Muscle of leg (tissue), 11 donors: ENCODE measurements around the gene MAP2K1. TPM values are rescaled to one million over a fixed set of nuclear protein-coding genes. Genes with fewer than 3 reads are reported as not detected.

Experiments used
- DNase-seq: peaks from one replicate; pipeline ENCODE4 v3.0.0; 2013
- H3K27ac ChIP-seq: one replicate; pipeline ENCODE4 v1.5.1; 2013; ENCODE audit warnings: mild to moderate bottlenecking, low read length, control low read depth
- H3K27me3 ChIP-seq: one replicate; pipeline ENCODE4 v1.6.1; 2013; ENCODE audit warnings: low read length; ENCODE audit not compliant: control insufficient read depth, insufficient read depth
- H3K36me3 ChIP-seq: one replicate; pipeline ENCODE4 v1.6.1; 2013; ENCODE audit warnings: low read length; ENCODE audit not compliant: control insufficient read depth, insufficient read depth
- H3K4me1 ChIP-seq: one replicate; pipeline ENCODE4 v1.6.1; 2013; ENCODE audit warnings: low read length; ENCODE audit not compliant: control insufficient read depth, insufficient read depth
- H3K4me3 ChIP-seq: one replicate; pipeline ENCODE4 v1.5.1; 2013; ENCODE audit warnings: low read length, control low read depth
- H3K9me3 ChIP-seq: replicated peaks from 2 replicates; pipeline ENCODE4 v1.6.1; 2013; ENCODE audit warnings: low read depth, low read length; ENCODE audit not compliant: control insufficient read depth
- WGBS: methylation state at CpG from one replicate; pipeline ENCODE4 v1.1.5; 2013; ENCODE audit warnings: missing lambda C conversion rate; ENCODE audit not compliant: insufficient coverage; 5-methylcytosine and 5-hydroxymethylcytosine counted together
- polyA plus RNA-seq, 8 donors: library from polyadenylated mRNA; unstranded; fragments of 120-200 nt; gene quantifications; one replicate each; pipeline versions ENCODE4 v1.2.1 to v1.2.3, GENCODE V29; 2013; ENCODE audit warnings: inconsistent platforms in 1 of 8, low replicate concordance in 1 of 8; ENCODE audit not compliant: insufficient read length in 8 of 8, insufficient read depth in 1 of 8
- total RNA-seq: library from RNA; stranded (reverse); fragments of 120-200 nt; gene quantifications from one replicate; pipeline ENCODE4 v1.2.4, GENCODE V29; 2013

The MAP2K1 gene
- total and polyA plus RNA-seq, 9 donors, result 50.4 to 138 (median 118) TPM

DNA sequence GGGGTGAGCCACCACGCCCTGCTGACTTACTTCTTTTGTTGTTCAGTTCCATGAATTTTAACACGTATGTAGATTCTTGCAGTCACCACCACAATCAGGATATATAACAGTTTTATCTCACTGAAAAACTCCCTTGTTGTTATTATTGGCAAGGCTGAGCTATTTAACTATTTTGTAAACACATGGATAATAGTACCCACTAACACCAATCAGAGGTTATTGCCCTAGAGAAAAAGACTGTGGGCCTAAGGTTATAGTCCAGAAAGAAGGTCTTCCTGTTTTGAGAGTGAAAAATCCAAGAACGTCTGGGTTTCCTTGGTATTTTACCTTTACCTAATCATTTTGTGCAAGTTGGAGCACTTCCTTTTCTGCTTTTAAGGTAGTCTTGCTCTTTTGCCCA lies 127.9 kb downstream of the MAP2K1 start:
- H3K36me3 ChIP-seq, result peaks cover 17% of the 10 kb centered on the region
- no peaks in the 10 kb centered on the region for H3K9me3 ChIP-seq
- no peak overlapping the region for H3K27ac ChIP-seq
- WGBS, result no CpG with 5 or more reads among the region's 3 CpGs
- H3K4me1 ChIP-seq, result no peaks in the 10 kb centered on the region
- H3K4me3 ChIP-seq, result no peak overlapping the region
- H3K27me3 ChIP-seq, result no peaks in the 10 kb centered on the region
- no peak for DNase-seq

- WGBS, result no CpG with 5 or more reads among the region's 2 CpGs
- no peaks in the 10 kb centered on the region for H3K9me3 ChIP-seq
- H3K4me3 ChIP-seq, result no peak overlapping the region
- no peak overlapping the region for H3K27ac ChIP-seq
- H3K27me3 ChIP-seq, result no peaks in the 10 kb centered on the region
- H3K4me1 ChIP-seq, result no peaks in the 10 kb centered on the region
- peaks cover 22% of the 10 kb centered on the region for H3K36me3 ChIP-seq
- no peak for DNase-seq
Measured at GRCh38 chr15:66515901-66516322, 129.2 kb downstream of the MAP2K1 start.

GRCh38 chr15:66523926-66524325 lies 137.2 kb downstream of the MAP2K1 start:
- no peak overlapping the region for H3K4me3 ChIP-seq
- no peak for DNase-seq
- peaks cover 17% of the 10 kb centered on the region for H3K36me3 ChIP-seq
- no peaks in the 10 kb centered on the region for H3K9me3 ChIP-seq
- no CpG with 5 or more reads among the region's 3 CpGs for WGBS
- H3K4me1 ChIP-seq, result no peaks in the 10 kb centered on the region
- no peak overlapping the region for H3K27ac ChIP-seq
- H3K27me3 ChIP-seq, result no peaks in the 10 kb centered on the region

DNA sequence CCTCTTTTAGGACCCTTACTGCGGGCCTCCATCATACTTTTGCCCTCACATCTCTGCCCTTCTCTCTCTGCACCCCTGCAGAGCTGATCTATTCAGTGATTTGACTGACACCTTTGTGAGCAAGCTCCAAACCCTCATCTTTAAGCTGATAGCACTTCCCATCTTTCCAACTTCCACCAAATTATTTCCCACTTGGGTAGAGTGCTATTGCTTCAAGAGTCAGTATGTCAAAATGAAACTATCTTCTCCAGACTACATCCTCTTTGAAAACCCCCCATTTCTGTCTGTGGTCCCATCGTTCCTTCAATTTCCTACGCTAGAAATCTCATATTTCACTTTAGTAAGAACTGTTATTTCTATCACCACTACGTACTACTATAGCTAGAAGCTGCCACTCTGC lies 138.1 kb downstream of the MAP2K1 start:
- WGBS, result 75% methylated on average over 3 of the region's 4 CpGs
- Histone ChIP-seq H3K36me3 (peaks cover 18% of the 10 kb centered on the region), H3K4me3 (no peak overlapping the region)

GRCh38 chr15:66535056-66535455 lies 148.3 kb downstream of the MAP2K1 start:
- 92% methylated on average over 6 of the region's 9 CpGs for WGBS
- no peaks in the 10 kb centered on the region for H3K4me1 ChIP-seq
- DNase-seq, result no peak
- no peaks in the 10 kb centered on the region for H3K27me3 ChIP-seq
- H3K9me3 ChIP-seq, result no peaks in the 10 kb centered on the region
- no peak overlapping the region for H3K27ac ChIP-seq
- peaks cover 16% of the 10 kb centered on the region for H3K36me3 ChIP-seq
- H3K4me3 ChIP-seq, result no peak overlapping the region

More for the DNA sequence above, 138.1 kb downstream of the MAP2K1 start:
- Histone ChIP-seq H3K4me1 (no peaks in the 10 kb centered on the region), H3K27ac (no peak overlapping the region), H3K9me3 (no peaks in the 10 kb centered on the region), H3K27me3 (no peaks in the 10 kb centered on the region)
- no peak for DNase-seq

Other genes starting within 250 kb of the MAP2K1 start
- 0.35 TPM for gene MEGF11, start 133.2 kb upstream of the MAP2K1 start, total RNA-seq
- gene MEGF11, start 133.2 kb upstream of the MAP2K1 start, polyA plus RNA-seq, result under 1 TPM; 0.13 to 0.68 (median 0.31) TPM
- 33.1 TPM for gene DIS3L, start 93.3 kb upstream of the MAP2K1 start, total RNA-seq
- 10 to 100 TPM; 21.5 to 32.7 (median 29.8) TPM for gene DIS3L, start 93.3 kb upstream of the MAP2K1 start, polyA plus RNA-seq
- 12.7 TPM for gene TIPIN, start 30.2 kb upstream of the MAP2K1 start, total RNA-seq
- 10 to 100 TPM in 4 of 8 donors, 1 to 10 TPM in 4; 9.1 to 12.5 (median 10.4) TPM for gene TIPIN, start 30.2 kb upstream of the MAP2K1 start, polyA plus RNA-seq
- gene SNAPC5, start 110.8 kb downstream of the MAP2K1 start, total RNA-seq, result 37.7 TPM
- 10 to 100 TPM; 33.6 to 45.2 (median 40.4) TPM for gene SNAPC5, start 110.8 kb downstream of the MAP2K1 start, polyA plus RNA-seq
- gene RPL4, start 117.9 kb downstream of the MAP2K1 start, total RNA-seq, result 8,508 TPM
- 1,000 to 10,000 TPM; 5,514 to 7,163 (median 6,163) TPM for gene RPL4, start 117.9 kb downstream of the MAP2K1 start, polyA plus RNA-seq
- gene ZWILCH, start 118.4 kb downstream of the MAP2K1 start, total RNA-seq, result 14.8 TPM
- 10 to 100 TPM; 12.4 to 20.9 (median 17.1) TPM for gene ZWILCH, start 118.4 kb downstream of the MAP2K1 start, polyA plus RNA-seq
- not detected for gene LCTL, start 179.1 kb downstream of the MAP2K1 start, total RNA-seq
- gene LCTL, start 179.1 kb downstream of the MAP2K1 start, polyA plus RNA-seq, result under 1 TPM; 0.10 to 0.39 (median 0.22) TPM